HG03103 (cell line): ENCODE measurements around the gene LRFN2.

ENCODE experiments used
- ATAC-seq: cut with Tn5 transposase; IDR thresholded peaks from one replicate; pipeline ENCODE4 v1.9.1; 2021; ENCODE audit warnings: low read depth; ENCODE audit not compliant: unreplicated experiment

LRFN2 gene

GRCh38 chr6:40550202-40551101, 36.7 kb downstream of the LRFN2 start:
- ATAC-seq: no peak

- ATAC-seq: no peak
These were observed 41.2 kb downstream of the LRFN2 start for GRCh38 chr6:40545954-40546353.

GRCh38 chr6:40543776-40544175, 43.4 kb downstream of the LRFN2 start:
- no peak for ATAC-seq

GRCh38 chr6:40543146-40543545, 44.0 kb downstream of the LRFN2 start:
- ATAC-seq: no peak

GRCh38 chr6:40542175-40542764, 44.9 kb downstream of the LRFN2 start:
- no peak for ATAC-seq

- ATAC-seq: no peak
These were observed 45.5 kb downstream of the LRFN2 start for GRCh38 chr6:40541556-40542174.

GRCh38 chr6:40540790-40541189, 46.4 kb downstream of the LRFN2 start:
- ATAC-seq: no peak

- ATAC-seq: no peak
These were observed 47.3 kb downstream of the LRFN2 start for GRCh38 chr6:40539853-40540252.

GRCh38 chr6:40538556-40538955, 48.6 kb downstream of the LRFN2 start:
- no peak for ATAC-seq

- ATAC-seq: no peak
These were observed 49.7 kb downstream of the LRFN2 start for GRCh38 chr6:40537446-40537845.

GRCh38 chr6:40536442-40536841, 50.7 kb downstream of the LRFN2 start:
- ATAC-seq: no peak

GRCh38 chr6:40535819-40536380, 51.3 kb downstream of the LRFN2 start:
- ATAC-seq: no peak

- no peak for ATAC-seq
These were observed 51.9 kb downstream of the LRFN2 start for GRCh38 chr6:40535110-40535818.

- ATAC-seq: no peak
These were observed 54.7 kb downstream of the LRFN2 start for GRCh38 chr6:40532349-40533000.

- no peak for ATAC-seq
These were observed 57.2 kb downstream of the LRFN2 start for GRCh38 chr6:40529919-40530318.

- ATAC-seq: no peak
These were observed 58.1 kb downstream of the LRFN2 start for GRCh38 chr6:40529040-40529439.

- no peak for ATAC-seq
These were observed 59.1 kb downstream of the LRFN2 start for GRCh38 chr6:40528051-40528450.

GRCh38 chr6:40526036-40526435, 61.1 kb downstream of the LRFN2 start:
- no peak for ATAC-seq

GRCh38 chr6:40524797-40525585, 62.2 kb downstream of the LRFN2 start:
- ATAC-seq: no peak
